ENCODE data around the gene BACH2. TPM values are rescaled to one million over a fixed set of nuclear protein-coding genes. Genes with fewer than 3 reads are reported as not detected.

BACH2 gene
- total RNA-seq, 4 donors from 2014 or later, result 8.5 to 20.0 (median 13.3) TPM

GRCh38 chr6:90311569-90311968, 14.9 kb upstream of the BACH2 start:
- H3K27me3 ChIP-seq, result no peaks in the 10 kb centered on the region
- H3K9me3 ChIP-seq, result no peaks in the 10 kb centered on the region
- TF ChIP-seq POLR2A (IDR thresholded peaks at IDR 0.05) (no peak), POLR2AphosphoS5 (IDR thresholded peaks at IDR 0.05) (no peak)
- TF ChIP-seq, protein P1, sequence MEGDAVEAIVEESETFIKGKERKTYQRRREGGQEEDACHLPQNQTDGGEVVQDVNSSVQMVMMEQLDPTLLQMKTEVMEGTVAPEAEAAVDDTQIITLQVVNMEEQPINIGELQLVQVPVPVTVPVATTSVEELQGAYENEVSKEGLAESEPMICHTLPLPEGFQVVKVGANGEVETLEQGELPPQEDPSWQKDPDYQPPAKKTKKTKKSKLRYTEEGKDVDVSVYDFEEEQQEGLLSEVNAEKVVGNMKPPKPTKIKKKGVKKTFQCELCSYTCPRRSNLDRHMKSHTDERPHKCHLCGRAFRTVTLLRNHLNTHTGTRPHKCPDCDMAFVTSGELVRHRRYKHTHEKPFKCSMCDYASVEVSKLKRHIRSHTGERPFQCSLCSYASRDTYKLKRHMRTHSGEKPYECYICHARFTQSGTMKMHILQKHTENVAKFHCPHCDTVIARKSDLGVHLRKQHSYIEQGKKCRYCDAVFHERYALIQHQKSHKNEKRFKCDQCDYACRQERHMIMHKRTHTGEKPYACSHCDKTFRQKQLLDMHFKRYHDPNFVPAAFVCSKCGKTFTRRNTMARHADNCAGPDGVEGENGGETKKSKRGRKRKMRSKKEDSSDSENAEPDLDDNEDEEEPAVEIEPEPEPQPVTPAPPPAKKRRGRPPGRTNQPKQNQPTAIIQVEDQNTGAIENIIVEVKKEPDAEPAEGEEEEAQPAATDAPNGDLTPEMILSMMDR (IDR thresholded peaks at IDR 0.05), result no peak
- 94% methylated on average over 4 of the region's 4 CpGs for WGBS
- no peaks in the 10 kb centered on the region for H3K4me1 ChIP-seq
- no peak overlapping the region for H3K27ac ChIP-seq
- DNase-seq (ENCODE audit: low spot score in 2 of 2), result no peak
- no peak overlapping the region for H3K4me3 ChIP-seq
- no peaks in the 10 kb centered on the region for H3K36me3 ChIP-seq

DNA sequence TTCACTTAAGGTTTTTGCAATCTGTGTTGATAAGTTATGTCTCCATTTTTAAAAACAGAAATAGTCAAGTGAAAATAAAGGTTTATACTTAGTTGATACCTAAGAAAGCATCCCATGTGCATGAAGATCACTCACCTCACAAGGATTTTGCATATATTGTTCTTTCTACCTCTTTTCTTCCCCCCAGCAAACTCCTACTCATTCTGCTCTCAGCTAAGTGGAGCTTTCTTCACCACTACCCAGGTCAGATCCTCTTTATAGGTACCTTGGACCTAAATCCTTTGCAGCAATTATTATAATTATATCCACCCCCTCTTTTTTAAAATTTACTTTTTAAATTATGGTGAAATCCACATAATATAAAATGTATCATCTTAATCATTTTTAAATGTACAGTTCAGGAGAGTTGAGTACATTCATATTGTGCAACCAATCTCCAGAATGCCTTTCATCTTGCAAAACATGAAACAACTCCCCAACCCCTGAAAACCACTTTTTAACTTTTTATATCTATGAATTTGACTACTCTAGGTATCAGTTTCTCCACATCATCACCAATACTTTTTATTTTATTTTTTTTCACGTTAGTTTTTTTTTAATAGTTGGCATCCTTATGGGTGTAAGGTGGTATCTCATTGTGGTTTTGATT, 9.3 kb upstream of the BACH2 start:
- WGBS, result 67% methylated on average over 1 of the region's 1 CpG
- H3K4me1 ChIP-seq, result no peaks in the 10 kb centered on the region
- H3K36me3 ChIP-seq, result no peaks in the 10 kb centered on the region
- TF ChIP-seq POLR2A (IDR thresholded peaks at IDR 0.05) (no peak), POLR2AphosphoS5 (IDR thresholded peaks at IDR 0.05) (no peak), EP300 (IDR thresholded peaks at IDR 0.05) (no peak)
- no peak overlapping the region for H3K4me3 ChIP-seq
- no peaks in the 10 kb centered on the region for H3K9me3 ChIP-seq
- H3K27ac ChIP-seq, result no peak overlapping the region
- no peaks in the 10 kb centered on the region for H3K27me3 ChIP-seq
- no peak for DNase-seq (ENCODE audit: low spot score in 2 of 2)

DNA sequence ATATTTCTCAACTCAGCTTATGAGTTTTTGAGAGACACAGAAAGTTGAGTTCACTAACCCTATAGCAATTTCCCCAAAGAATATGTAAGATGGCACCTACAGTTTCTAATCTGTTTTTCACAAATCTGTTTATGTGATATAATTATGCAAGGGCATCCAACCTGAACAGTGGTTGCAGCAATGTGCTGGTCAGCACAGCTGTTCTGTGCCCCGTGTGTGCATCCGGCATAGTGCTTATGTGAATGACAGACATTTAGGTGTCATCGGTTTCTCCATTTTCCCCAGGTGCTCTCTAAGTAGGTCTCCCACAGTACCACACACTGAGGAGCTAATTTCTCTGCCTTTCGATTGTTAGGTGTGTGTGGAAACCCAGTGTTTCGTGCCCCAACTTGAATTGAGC, 7.7 kb upstream of the BACH2 start:
- no peak for TF ChIP-seq POLR2A (IDR thresholded peaks at IDR 0.05)
- TF ChIP-seq, protein P1 (IDR thresholded peaks at IDR 0.05), result no peak
- no peak for TF ChIP-seq POLR2AphosphoS5 (IDR thresholded peaks at IDR 0.05)
- no peak for TF ChIP-seq EP300 (IDR thresholded peaks at IDR 0.05)
- Histone ChIP-seq H3K9me3 (no peaks in the 10 kb centered on the region), H3K4me3 (no peak overlapping the region), H3K27me3 (no peaks in the 10 kb centered on the region), H3K36me3 (no peaks in the 10 kb centered on the region), H3K27ac (no peak overlapping the region), H3K4me1 (no peaks in the 10 kb centered on the region)
- no peak for DNase-seq (ENCODE audit: low spot score in 2 of 2)
- WGBS, result 44% methylated on average over 5 of the region's 5 CpGs

DNA sequence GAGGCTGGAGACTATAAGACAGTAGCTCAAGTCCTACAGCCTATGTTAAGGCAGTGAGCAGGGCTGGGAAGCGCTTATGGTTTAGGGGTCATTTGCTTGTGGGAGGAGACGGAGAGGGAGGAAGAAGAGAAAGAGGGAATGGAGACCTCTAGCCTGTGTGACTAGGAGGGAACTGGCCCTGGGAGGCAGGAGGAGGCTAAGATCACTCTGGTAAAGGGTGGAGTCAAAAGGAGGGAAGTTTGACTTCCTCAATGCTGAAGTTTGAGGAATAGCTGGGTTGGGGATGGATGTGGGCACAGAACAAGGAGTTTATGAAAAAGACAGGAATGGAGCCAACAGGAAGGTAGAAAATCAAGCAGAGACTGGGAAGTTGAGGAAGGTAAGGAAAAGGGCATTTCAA, 6.4 kb upstream of the BACH2 start:
- no peaks in the 10 kb centered on the region for H3K36me3 ChIP-seq
- H3K27me3 ChIP-seq, result no peaks in the 10 kb centered on the region
- no peaks in the 10 kb centered on the region for H3K4me1 ChIP-seq
- no peak overlapping the region for H3K4me3 ChIP-seq
- TF ChIP-seq POLR2AphosphoS5 (IDR thresholded peaks at IDR 0.05) (no peak), POLR2A (IDR thresholded peaks at IDR 0.05) (no peak), EP300 (IDR thresholded peaks at IDR 0.05) (no peak)
- TF ChIP-seq, protein P1 (IDR thresholded peaks at IDR 0.05), result no peak
- 92% methylated on average over 2 of the region's 2 CpGs for WGBS
- H3K9me3 ChIP-seq, result no peaks in the 10 kb centered on the region
- H3K27ac ChIP-seq, result no peak overlapping the region
- no peak for DNase-seq (ENCODE audit: low spot score in 2 of 2)

DNA sequence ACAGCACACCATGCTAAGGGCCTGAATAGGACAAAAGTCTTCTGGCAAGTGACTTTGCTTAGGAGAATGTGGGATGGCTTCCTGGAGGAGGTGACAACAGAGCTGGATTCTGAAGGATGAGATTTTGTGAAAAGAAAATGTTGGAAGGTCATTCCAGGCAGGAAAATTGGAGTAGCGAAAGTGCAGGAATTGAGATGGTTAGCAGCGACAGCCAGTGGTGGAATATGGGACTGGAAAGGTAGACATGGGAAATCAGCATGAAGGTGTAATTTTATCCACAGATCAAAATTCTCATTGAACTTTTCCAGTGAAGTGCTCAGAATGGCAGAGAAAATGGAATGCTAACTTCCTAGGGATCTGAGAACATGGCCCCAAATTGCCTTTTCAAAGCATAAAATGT, 5.7 kb upstream of the BACH2 start:
- no peak overlapping the region for H3K27ac ChIP-seq
- no peaks in the 10 kb centered on the region for H3K36me3 ChIP-seq
- no peak for DNase-seq (ENCODE audit: low spot score in 2 of 2)
- peaks cover under 1% of the 10 kb centered on the region for H3K4me1 ChIP-seq
- no peak overlapping the region for H3K4me3 ChIP-seq
- H3K27me3 ChIP-seq, result no peaks in the 10 kb centered on the region
- 100% methylated on average over 2 of the region's 2 CpGs for WGBS
- TF ChIP-seq EP300 (IDR thresholded peaks at IDR 0.05), result no peak
- TF ChIP-seq POLR2A (IDR thresholded peaks at IDR 0.05), result no peak
- TF ChIP-seq, protein P1 (IDR thresholded peaks at IDR 0.05), result no peak
- TF ChIP-seq POLR2AphosphoS5 (IDR thresholded peaks at IDR 0.05), result no peak
- no peaks in the 10 kb centered on the region for H3K9me3 ChIP-seq

GRCh38 chr6:90301816-90302215, 5.2 kb upstream of the BACH2 start:
- Histone ChIP-seq H3K27ac (no peak overlapping the region), H3K4me3 (no peak overlapping the region), H3K9me3 (no peaks in the 10 kb centered on the region), H3K4me1 (peaks cover 6% of the 10 kb centered on the region), H3K27me3 (no peaks in the 10 kb centered on the region), H3K36me3 (no peaks in the 10 kb centered on the region)
- TF ChIP-seq POLR2A (IDR thresholded peaks at IDR 0.05) (no peak), POLR2AphosphoS5 (IDR thresholded peaks at IDR 0.05) (no peak), EP300 (IDR thresholded peaks at IDR 0.05) (no peak)
- TF ChIP-seq, protein P1 (IDR thresholded peaks at IDR 0.05), result no peak
- 97% methylated on average over 1 of the region's 1 CpG for WGBS
- no peak for DNase-seq (ENCODE audit: low spot score in 2 of 2)
